GM12878 (cell line): ENCODE results near the gene GLI1. TPM values are rescaled to one million over a fixed set of nuclear protein-coding genes. Genes with fewer than 3 reads are reported as not detected.
A peak's percentile ranks its signal among the peaks of the same experiment; 100 is the strongest.

Source experiments
- BMI1 ChIP-seq: fragments of 450-650 bp; IDR thresholded peaks from 2 replicates; pipeline ENCODE4 v1.6.1; 2016; ENCODE audit warnings: mild to moderate bottlenecking, moderate library complexity, borderline replicate concordance
- IKZF2 ChIP-seq, 2 experiments: fragments of 450-650 bp; IDR thresholded peaks; 2 replicates each; pipeline ENCODE4 v1.6.1; 2017; ENCODE audit warnings: mild to moderate bottlenecking in 2 of 2, moderate library complexity in 2 of 2
- MXI1 ChIP-seq: fragments of 150-350 bp; IDR thresholded peaks from 2 replicates; pipeline ENCODE4 v1.6.1; 2011; ENCODE audit warnings: low read depth, mild to moderate bottlenecking, inconsistent platforms, low read length, improper control_type of control experiment
- MYC ChIP-seq: IDR thresholded peaks from 2 replicates; pipeline ENCODE4 v1.6.1; 2011; ENCODE audit warnings: mild to moderate bottlenecking, low read length, moderate library complexity, inconsistent platforms; ENCODE audit not compliant: insufficient read depth, insufficient replicate concordance, insufficient read length, severe bottlenecking
- NKRF ChIP-seq: fragments of 450-650 bp; conservative IDR thresholded peaks from 2 replicates; pipeline ENCODE4 v1.6.1; 2017; ENCODE audit warnings: mild to moderate bottlenecking, moderate library complexity
- ZBTB11 ChIP-seq: fragments of 450-650 bp; formaldehyde crosslinking; IDR thresholded peaks from 2 replicates; pipeline ENCODE4 v1.5.0; 2022; ENCODE audit warnings: mild to moderate bottlenecking, missing genetic modification characterization
- ZBTB40 ChIP-seq: fragments of 450-650 bp; IDR thresholded peaks from 2 replicates; pipeline ENCODE4 v1.6.1; 2016; ENCODE audit warnings: mild to moderate bottlenecking, moderate library complexity, borderline replicate concordance
- ZNF384 ChIP-seq: IDR thresholded peaks from 2 replicates; pipeline ENCODE4 v1.6.1; 2012; ENCODE audit warnings: low read depth, mild to moderate bottlenecking, low read length, improper control_type of control experiment, borderline replicate concordance
- polyA plus RNA-seq, 11 experiments: library from polyadenylated mRNA; depleted of rRNA in 4 of 11; unstranded in 6 of 11; stranded (reverse) in 5 of 11; fragments of >200 nt; fragmentation: Nextera tagmentation in 4 of 11; fragmentation: Illumina TruSeq in 1 of 11; extraction: Ambion mirVana in 4 of 11; extraction: Trizol in 1 of 11; gene quantifications; 1 replicate in 1 of 11; 2 replicates in 10 of 11; pipeline versions ENCODE4 v1.2.1 to v1.2.3, GENCODE V29; 2011 to 2016; ENCODE audit warnings: inconsistent platforms in 2 of 11, missing spikeins in 2 of 11, low read depth in 1 of 11
- total RNA-seq, 4 experiments: library from RNA; depleted of rRNA in 3 of 4; stranded (reverse); fragments of >200 nt in 3 of 4; fragmentation: Illumina TruSeq in 1 of 4; extraction: Trizol in 1 of 4; gene quantifications; 2 replicates each; pipeline versions ENCODE4 v1.2.1 to v1.2.3, GENCODE V29; 2013 to 2021
- TF ChIP-seq, protein P1 (sequence below): IDR thresholded peaks from 2 replicates; pipeline ENCODE4 v1.6.1; 2011; ENCODE audit warnings: borderline replicate concordance, low read depth, mild to moderate bottlenecking, moderate library complexity, low read length; ENCODE audit not compliant: insufficient read depth, poor library complexity, severe bottlenecking
- TF ChIP-seq, protein P2 (sequence below): fragments of 450-650 bp; IDR thresholded peaks from 2 replicates; pipeline ENCODE4 v1.6.1; 2016; ENCODE audit warnings: mild to moderate bottlenecking

GLI1 gene
- total and polyA plus RNA-seq, 10 of the 15 experiments (the other 5 are each of a cell fraction or from before 2014, with no cell fraction given), result 0.27 to 1.2 (median 0.49) TPM

DNA sequence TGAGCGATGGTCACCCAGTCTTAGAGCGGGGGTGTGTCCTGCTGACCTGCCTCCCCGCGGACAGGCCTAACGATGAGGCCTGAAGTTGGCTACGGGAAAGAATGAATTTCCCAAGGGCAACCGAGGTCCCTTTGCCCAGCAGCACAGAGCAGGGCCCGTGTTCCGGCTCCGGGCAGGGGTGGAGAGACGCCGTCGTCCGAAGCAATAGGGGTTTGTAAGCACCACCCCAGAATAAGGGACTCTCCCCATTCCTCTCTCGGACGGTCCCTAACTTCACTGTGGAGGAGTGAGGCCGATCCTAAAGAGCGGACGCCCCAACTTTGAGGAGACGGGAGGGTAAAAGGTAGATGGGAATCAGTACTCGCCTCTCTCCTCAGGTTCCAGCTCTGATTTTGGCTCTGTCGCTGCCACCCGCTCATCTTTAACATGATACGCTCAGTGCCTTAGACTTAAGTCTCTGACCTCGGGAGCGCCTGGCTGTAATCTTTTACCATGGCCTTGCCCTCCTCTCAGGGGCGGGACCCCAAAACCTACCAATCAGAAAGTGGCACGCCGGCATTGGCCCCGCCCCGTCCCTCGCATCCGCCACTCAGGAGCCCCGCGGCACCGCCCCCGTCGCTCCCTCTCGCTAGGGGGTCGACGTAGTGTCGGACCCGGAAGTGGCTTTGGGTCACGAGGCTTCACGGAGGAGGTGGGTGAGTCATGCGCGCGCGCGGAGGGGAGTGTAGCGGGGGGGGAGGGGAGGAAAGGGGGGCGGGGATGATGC lies 60.7 kb downstream of the GLI1 start, which contains the start of gene DDIT3 (continued):
- TF ChIP-seq ZBTB11 (CRISPR knock-in tag), result no peak
- TF ChIP-seq MYC, result no peak
- TF ChIP-seq, protein P1, sequence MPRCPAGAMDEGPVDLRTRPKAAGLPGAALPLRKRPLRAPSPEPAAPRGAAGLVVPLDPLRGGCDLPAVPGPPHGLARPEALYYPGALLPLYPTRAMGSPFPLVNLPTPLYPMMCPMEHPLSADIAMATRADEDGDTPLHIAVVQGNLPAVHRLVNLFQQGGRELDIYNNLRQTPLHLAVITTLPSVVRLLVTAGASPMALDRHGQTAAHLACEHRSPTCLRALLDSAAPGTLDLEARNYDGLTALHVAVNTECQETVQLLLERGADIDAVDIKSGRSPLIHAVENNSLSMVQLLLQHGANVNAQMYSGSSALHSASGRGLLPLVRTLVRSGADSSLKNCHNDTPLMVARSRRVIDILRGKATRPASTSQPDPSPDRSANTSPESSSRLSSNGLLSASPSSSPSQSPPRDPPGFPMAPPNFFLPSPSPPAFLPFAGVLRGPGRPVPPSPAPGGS, result peak; percentile 44
- TF ChIP-seq MXI1, result peak; percentile 55; the same call in 1 of the 2 replicates
- no peak for TF ChIP-seq ZBTB40
- peak; percentile 82 for TF ChIP-seq NKRF
- no peak for TF ChIP-seq IKZF2 (IDR thresholded peaks at IDR 0.05)
- TF ChIP-seq BMI1, result no peak
- TF ChIP-seq, protein P2, sequence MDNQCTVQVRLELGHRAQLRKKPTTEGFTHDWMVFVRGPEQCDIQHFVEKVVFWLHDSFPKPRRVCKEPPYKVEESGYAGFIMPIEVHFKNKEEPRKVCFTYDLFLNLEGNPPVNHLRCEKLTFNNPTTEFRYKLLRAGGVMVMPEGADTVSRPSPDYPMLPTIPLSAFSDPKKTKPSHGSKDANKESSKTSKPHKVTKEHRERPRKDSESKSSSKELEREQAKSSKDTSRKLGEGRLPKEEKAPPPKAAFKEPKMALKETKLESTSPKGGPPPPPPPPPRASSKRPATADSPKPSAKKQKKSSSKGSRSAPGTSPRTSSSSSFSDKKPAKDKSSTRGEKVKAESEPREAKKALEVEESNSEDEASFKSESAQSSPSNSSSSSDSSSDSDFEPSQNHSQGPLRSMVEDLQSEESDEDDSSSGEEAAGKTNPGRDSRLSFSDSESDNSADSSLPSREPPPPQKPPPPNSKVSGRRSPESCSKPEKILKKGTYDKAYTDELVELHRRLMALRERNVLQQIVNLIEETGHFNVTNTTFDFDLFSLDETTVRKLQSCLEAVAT, result peak; percentile 90
- no peak for TF ChIP-seq ZNF384
